Activated CD4-positive, alpha-beta T cell treated with anti-CD3 and anti-CD28 coated beads, Interleukin-2, amount 50 U/mL, for 48 hours (primary cell): ENCODE measurements around the gene SIX6.
"Not testable (repeated sequence)": the region's sequence is repeated elsewhere in the genome, so short reads cannot be mapped to it uniquely, and the experiment has no call there.

Experiments
- DNase-seq, 2 experiments: peaks; one replicate each; pipeline ENCODE4 v3.0.0-alpha.2; 2020

Gene SIX6

DNA sequence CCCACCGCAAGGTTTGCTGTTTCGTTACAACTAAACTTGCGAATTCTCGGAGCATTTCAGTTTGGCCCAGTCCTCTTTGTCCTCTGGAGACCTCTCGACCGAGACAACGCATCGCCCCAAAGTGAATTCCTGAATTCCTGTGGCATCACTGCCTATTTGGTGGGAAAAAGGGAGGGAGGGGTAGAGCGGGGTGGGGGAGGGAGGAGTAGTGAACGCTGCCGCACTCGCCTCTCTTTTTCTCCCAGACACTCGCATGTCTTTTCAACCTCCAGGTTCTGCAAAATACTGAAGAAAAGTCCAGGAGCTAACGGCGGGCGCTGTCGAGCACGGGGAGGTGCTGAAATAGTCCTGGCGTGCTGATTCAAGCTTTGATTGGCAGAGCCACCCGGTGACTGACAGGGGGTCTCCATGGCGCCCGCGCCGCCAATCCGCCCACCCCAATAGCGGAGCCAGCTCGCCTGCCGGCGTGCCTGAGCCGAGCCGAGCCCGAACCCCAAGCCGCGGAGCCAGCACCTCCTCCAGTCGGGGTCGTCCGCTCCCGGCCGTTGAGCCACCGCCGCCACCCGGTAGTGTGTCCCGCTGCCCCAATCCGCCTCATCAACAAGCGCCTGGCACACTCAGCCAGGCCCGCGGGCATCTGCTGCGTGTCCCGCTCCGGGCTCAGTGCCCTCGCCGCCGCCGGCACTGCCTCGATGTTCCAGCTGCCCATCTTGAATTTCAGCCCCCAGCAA is at the start of gene SIX6:
TSS of gene SIX6 (plus strand) at position 440 of the 731 bp plus-strand sequence. CDS start at position 693, 253 bp downstream.
- DNase-seq, result no peak

DNA sequence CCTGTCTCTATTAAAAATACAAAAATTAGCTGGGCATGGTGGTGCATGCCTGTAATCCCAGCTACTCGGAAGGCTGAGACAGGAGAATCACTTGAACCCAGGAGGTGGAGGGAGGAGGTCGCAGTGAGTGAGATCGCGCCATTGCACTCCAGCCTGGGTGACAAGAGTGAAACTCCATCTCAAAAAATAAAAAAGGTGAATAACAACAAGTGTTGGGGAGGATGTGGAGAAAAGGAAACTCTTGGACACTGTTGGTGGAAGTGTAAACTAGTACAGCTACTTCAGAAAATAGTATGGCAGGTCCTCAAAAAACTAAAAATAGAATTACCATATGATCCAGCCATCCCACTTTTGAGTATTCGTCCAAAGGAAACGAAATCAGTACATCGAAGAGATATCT is 28.7 kb upstream of the SIX6 start:
- DNase-seq, result not testable (repeated sequence)

DNA sequence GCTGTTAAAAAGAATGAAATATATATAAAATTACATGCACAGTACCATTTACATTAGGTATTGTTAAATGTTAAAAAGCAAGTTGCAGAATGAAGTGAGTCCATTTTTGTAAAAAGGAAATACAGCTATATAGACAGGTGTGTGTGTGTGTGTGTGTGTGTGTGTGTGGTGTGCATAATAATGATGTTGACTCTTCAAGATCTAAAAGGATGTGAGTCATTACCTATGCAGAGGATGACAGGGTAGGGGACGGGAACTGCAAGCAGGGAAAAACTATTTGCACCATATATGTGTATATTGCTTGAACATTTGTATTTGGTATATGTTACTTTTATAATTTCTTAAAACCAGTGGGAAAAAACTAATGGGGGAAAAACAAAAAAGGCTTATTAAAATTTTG is 26.2 kb upstream of the SIX6 start:
- DNase-seq, result no peak

GRCh38 chr14:60485057-60485597 is 23.8 kb upstream of the SIX6 start:
- DNase-seq, result no peak

- DNase-seq, result no peak
Measured at GRCh38 chr14:60485598-60486251, 23.2 kb upstream of the SIX6 start, which contains the start of gene C14orf39. TSS of gene C14orf39 (minus strand) at chr14:60486063. CDS start at chr14:60485078, 985 bp downstream.

GRCh38 chr14:60487211-60487610 is 21.7 kb upstream of the SIX6 start:
- no peak for DNase-seq

GRCh38 chr14:60488175-60488574 is 20.8 kb upstream of the SIX6 start:
- no peak for DNase-seq

DNA sequence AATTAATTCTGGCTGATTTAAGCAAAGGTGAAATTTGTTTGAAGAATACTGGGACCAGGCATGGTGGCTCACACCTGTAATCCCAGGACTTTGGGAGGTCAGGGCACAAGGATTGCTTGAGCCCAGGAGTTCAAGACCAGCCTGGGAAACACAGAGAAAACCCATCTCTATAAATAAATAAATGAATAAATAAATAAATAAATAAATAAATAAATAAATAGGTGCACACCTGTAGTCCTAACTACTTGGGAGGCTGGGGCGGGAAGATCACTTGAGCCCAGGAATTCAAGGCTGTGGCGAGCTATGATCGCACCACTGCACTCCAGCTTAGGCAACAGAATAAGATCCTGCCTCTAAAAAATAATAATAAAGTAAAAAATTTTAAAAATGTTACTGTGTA is 18.7 kb upstream of the SIX6 start:
- no peak for DNase-seq

GRCh38 chr14:60495946-60496345 is 13.0 kb upstream of the SIX6 start:
- no peak for DNase-seq

GRCh38 chr14:60502541-60502940 is 6.4 kb upstream of the SIX6 start:
- no peak for DNase-seq

DNA sequence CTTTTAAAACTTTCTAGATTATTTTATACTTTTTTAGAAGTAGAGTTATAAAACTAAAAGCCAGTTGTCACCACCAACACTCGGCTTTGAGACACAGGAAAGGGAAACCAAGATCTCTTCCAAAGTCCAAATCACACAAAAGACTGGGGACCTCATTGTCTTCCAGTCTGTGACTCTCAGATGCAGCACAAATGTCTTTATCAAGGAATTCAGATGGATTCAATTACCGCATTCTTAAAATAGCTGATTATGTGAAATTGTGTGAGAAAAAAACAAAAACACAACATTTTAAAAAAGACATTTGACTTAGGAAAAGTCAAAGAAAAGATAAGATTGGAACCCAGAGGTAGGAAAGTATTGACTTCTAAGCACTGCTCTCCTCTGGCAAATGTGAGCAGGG is 3.5 kb upstream of the SIX6 start:
- DNase-seq, result no peak

DNA sequence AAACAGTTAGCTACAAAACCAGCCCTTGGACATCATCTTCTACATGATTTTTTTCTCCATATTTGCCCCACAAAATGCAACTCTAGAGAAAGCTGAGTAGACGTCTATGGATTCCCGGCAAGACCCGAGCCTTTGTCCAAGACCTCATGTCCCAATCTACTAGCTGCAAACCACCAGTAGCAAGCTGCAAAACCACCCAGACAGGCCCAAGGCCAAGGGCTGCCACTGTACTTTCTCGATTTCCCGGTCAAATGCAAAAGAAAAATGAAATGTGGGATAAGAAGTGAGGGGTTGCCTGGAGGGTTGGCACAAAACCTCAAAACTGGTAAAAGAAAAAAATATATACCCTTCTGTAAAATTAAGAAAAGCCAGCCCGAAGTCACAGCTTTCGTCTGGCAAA is 2.9 kb upstream of the SIX6 start:
- DNase-seq, result no peak

DNA sequence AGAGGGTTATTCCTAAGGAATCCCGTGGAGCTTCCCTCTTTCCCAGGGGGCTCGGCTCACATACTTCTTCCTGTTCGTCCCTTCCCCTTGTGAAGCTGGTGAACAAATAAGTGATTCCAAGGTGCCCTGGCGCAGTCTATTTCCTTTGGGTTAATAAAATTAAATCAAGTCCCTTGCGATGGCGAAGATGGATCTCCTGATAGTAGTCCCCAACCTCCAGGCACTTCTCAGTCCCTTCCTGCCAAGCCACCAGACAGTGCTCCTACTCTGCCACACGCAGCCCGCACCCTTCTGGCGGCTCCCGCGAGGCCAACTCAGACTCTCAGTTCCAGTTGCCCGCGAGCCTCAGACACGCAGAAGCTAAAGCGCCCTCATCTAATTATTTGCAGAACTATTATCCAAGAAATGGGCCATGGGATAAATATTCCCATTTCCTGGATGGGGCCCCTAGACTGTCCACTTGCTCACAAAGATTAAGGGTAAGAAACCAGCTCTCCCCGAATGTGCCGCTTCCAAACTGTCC is 2.4 kb upstream of the SIX6 start:
- no peak for DNase-seq

DNA sequence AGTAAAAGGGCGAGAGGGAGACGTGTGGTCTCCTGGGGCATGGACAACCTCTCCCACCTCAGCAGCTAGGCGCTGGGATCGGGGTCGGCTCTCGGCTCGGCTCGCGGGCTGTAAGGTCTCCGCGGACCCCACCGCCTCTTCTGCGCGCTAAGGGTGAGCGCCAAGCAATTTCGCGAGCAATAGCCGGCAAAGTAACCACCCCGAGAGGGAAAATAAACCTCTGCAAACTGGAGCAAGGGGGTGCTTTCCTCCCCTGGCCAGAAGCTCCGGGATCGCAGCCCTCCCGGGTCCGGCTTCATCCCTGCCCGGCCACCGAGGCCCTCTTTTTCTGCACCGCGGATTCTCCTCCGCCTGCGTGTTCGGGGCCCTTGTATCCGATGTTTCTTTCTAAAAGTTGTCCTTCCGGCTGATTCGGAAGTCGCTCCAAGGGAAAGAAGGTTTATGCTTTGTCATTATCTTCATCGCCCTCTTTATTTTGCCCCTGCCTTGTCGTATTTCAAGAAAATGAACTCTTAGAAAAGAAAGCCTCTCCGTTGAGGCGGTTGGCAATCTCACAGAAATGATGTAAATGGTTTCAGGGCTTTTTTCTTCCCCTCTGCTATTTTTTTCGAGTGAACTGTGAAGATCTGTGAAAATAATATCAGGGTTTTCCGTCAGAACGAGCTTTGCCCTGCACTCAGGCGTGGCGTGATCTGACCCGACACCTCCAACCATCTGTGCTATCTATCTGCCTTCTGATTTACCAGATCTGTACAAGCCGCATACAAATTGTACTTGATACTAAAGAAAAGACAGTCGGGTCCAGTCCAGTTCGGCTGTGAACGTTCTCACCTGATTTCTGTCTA is 1.7 kb upstream of the SIX6 start:
- no peak for DNase-seq

- no peak for DNase-seq
Measured at GRCh38 chr14:60508363-60508706, 611 bp upstream of the SIX6 start.

GRCh38 chr14:60509438-60510253 is 700 bp downstream of the SIX6 start:
- no peak for DNase-seq

DNA sequence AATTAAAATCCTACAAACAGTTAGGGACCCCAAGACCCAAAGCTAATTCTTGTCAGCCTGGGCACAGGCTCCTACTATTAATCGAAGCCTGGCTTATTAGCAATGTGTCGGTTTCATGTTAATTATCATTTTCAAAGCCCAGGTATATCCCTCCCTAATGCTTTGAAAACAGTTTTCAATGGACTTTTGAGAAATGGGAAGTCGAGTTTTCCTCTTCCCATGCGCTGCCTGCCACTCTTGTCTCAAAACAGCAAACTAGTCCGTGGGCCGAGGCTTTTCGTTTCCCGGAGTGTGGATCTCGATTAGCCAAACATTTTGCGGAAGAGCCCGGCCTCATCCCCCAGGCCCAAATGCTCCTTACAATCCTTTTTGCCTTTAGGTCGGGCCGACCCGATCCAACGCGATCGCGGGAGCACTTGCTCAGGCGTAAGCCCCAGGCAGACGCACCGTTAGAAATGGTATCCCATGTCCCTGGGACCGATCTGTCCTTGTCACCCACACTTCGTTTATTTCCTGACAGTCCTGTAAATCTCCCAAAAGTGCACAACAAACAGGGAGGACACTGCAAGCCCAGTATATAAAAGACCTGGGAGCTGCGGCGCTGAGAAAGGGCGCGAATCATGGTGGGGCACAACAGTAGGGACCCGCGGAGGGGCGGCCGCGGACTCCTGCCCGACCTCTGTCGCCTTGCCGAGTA is 1.5 kb downstream of the SIX6 start:
- no peak for DNase-seq

DNA sequence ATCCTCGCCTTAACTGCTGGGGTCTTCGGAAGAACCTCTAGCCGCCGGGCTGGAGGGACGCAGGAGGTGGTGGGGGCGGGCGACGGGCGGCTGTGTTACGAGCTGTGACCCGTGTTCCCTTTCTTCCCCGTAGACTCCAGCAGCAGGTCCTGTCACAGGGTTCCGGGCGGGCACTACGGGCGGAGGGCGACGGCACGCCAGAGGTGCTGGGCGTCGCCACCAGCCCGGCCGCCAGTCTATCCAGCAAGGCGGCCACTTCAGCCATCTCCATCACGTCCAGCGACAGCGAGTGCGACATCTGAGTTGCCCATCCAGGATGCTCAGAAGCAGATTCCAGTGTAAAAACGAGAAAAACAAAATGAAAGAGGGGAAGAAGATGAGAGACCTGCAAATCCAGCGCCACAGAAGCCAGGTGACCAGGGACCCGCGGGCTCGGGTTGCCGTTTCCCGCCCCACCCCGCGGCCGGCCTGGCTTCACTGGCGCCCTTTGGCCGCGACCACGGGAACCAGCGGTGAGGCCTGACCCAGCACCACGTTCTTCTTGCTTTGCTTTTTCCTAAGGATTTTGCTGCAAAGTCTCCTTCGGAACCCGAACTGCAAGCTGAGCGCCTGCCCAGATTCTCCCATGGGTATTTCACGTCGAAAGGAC is 2.1 kb downstream of the SIX6 start:
- DNase-seq, result no peak

DNA sequence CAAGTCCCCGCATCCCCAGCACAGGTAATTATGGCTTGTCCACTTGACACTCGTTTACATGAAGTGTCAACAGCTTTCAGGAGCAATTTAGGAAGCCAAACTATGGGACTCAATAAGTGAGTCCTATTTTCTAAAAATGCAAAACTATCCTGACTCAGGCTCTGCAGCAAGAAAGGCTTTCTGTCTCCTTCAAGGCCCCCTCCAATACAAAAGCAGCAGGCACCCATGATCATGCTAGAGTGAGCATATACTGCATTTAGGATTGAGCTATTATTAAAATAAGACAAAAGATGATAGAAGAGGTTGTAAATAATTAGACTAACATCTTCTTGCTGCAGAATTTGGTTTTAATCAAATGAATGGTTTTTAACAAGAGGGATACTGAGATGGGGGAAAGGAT is 3.2 kb downstream of the SIX6 start:
- DNase-seq, result no peak

GRCh38 chr14:60512973-60513571 is 4.1 kb downstream of the SIX6 start:
- no peak for DNase-seq

DNA sequence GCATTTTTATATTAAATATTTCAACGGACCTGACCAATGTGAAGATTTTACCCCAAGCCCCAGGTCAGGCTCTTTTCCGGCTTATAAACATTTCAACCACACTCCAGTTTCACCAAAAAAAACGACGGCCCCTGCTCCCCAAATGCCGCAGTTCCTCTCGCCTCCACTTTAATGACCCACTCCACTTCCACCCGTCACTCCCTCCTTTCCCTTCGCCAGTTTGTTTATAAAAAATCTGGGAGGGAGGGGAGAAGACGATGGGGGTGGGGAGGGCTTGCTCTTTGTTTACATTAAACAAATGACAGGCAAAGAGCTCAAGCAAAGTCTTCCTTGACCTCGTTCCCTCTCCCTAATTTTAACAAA is 5.4 kb downstream of the SIX6 start:
- no peak for DNase-seq
